ENCODE results near the gene TMEM44.
A peak's percentile ranks its signal among the peaks of the same experiment; 100 is the strongest.

- no peak for TF ChIP-seq POLR2A (IDR thresholded peaks at IDR 0.05)
- TF ChIP-seq CTCF (IDR thresholded peaks at IDR 0.05) = peak; percentile 70 to 97 (median 94)
Measured at GRCh38 chr3:194682694-194683310, 49.6 kb upstream of the TMEM44 start.

Measured in body of pancreas (tissue), 4 donors.